ENCODE data around the gene SLC24A4.

DNA sequence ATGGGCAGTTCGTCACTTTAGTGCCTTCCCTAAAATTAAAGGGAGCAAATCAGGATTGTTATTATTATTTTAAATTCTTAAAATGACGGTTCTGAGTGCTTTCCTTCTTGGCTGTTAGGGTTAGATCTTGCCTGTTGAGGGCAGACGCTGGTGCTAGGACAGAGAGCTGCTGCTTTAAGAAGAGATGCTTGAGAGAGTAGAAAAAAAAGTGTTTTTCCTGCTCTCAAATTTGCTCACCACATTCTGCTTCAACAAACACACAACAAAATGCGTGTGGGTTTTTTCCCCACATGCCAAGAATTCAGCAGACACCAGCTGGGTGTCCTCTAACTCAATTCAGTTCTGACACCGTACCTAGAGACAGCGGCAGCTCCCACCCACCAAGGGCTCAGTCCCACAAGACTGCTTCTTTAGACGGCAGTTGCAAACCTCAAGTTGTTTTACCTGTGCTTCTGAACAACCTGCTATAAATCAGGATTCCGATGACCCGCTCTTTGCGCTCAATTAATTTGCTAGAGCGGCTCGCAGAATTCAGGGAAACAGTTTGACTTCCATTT, 114.8 kb downstream of the SLC24A4 start:
- TF ChIP-seq TAF1 (IDR thresholded peaks at IDR 0.05; ENCODE audit: low read depth) (no peak), EZH2 (IDR thresholded peaks at IDR 0.05; ENCODE audit: borderline replicate concordance, insufficient read depth, low read length, poor library complexity, severe bottlenecking) (no peak), POLR2AphosphoS5 (IDR thresholded peaks at IDR 0.05) (no peak), RAD21 (conservative IDR thresholded peaks at IDR 0.05) (no peak), EP300 (conservative IDR thresholded peaks at IDR 0.05; ENCODE audit: poor library complexity, severe bottlenecking) (no peak), SMC3 (conservative IDR thresholded peaks at IDR 0.05; ENCODE audit: poor library complexity) (no peak), MXI1 (conservative IDR thresholded peaks at IDR 0.05; ENCODE audit: poor library complexity, severe bottlenecking) (no peak)
- TF ChIP-seq, protein P1, sequence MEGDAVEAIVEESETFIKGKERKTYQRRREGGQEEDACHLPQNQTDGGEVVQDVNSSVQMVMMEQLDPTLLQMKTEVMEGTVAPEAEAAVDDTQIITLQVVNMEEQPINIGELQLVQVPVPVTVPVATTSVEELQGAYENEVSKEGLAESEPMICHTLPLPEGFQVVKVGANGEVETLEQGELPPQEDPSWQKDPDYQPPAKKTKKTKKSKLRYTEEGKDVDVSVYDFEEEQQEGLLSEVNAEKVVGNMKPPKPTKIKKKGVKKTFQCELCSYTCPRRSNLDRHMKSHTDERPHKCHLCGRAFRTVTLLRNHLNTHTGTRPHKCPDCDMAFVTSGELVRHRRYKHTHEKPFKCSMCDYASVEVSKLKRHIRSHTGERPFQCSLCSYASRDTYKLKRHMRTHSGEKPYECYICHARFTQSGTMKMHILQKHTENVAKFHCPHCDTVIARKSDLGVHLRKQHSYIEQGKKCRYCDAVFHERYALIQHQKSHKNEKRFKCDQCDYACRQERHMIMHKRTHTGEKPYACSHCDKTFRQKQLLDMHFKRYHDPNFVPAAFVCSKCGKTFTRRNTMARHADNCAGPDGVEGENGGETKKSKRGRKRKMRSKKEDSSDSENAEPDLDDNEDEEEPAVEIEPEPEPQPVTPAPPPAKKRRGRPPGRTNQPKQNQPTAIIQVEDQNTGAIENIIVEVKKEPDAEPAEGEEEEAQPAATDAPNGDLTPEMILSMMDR (IDR thresholded peaks at IDR 0.05; ENCODE audit: poor library complexity, severe bottlenecking), result no peak
- TF ChIP-seq, protein P2, sequence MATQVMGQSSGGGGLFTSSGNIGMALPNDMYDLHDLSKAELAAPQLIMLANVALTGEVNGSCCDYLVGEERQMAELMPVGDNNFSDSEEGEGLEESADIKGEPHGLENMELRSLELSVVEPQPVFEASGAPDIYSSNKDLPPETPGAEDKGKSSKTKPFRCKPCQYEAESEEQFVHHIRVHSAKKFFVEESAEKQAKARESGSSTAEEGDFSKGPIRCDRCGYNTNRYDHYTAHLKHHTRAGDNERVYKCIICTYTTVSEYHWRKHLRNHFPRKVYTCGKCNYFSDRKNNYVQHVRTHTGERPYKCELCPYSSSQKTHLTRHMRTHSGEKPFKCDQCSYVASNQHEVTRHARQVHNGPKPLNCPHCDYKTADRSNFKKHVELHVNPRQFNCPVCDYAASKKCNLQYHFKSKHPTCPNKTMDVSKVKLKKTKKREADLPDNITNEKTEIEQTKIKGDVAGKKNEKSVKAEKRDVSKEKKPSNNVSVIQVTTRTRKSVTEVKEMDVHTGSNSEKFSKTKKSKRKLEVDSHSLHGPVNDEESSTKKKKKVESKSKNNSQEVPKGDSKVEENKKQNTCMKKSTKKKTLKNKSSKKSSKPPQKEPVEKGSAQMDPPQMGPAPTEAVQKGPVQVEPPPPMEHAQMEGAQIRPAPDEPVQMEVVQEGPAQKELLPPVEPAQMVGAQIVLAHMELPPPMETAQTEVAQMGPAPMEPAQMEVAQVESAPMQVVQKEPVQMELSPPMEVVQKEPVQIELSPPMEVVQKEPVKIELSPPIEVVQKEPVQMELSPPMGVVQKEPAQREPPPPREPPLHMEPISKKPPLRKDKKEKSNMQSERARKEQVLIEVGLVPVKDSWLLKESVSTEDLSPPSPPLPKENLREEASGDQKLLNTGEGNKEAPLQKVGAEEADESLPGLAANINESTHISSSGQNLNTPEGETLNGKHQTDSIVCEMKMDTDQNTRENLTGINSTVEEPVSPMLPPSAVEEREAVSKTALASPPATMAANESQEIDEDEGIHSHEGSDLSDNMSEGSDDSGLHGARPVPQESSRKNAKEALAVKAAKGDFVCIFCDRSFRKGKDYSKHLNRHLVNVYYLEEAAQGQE (IDR thresholded peaks at IDR 0.05; ENCODE audit: borderline replicate concordance), result no peak

Measured in neural cell (in vitro differentiated cells).